Common myeloid progenitor, CD34-positive (primary cell): Measurements from ENCODE around the gene ARL3.

Source experiments
- CTCF ChIA-PET: fragments of 350-600 bp; sonication (Branson Sonifier 250); formaldehyde crosslinking; loops from one replicate; lab custom pipeline; 2021; ENCODE audit warnings: antibody characterized with exemption; lab: Charles Lee
- POLR2A ChIA-PET: fragments of 350-600 bp; sonication (Branson Sonifier 250); formaldehyde crosslinking; loops from one replicate; lab custom pipeline; 2021; ENCODE audit warnings: antibody characterized with exemption; lab: Charles Lee
- DNase-seq, 3 donors: peaks; one replicate each; pipeline versions ENCODE4 v3.0.0 to v3.0.0-alpha.2; 2013
- H3K27ac ChIP-seq, 2 experiments: 1 replicate in 1 of 2; 2 replicates in 1 of 2; pipeline ENCODE4 v1.7.0; 2013; ENCODE audit warnings: inconsistent platforms in 2 of 2, low read length in 2 of 2, mild to moderate bottlenecking in 2 of 2, low read depth in 1 of 2, moderate library complexity in 1 of 2; ENCODE audit not compliant: severe bottlenecking in 2 of 2, insufficient read depth in 1 of 2, poor library complexity in 1 of 2
- H3K27me3 ChIP-seq, 5 experiments: replicated peaks in 2 of 5; 1 replicate in 3 of 5; 2 replicates in 2 of 5; pipeline versions ENCODE4 v1.6.1 to v1.7.0; 2013; ENCODE audit warnings: low read length in 4 of 5, mild to moderate bottlenecking in 2 of 5, moderate library complexity in 2 of 5, inconsistent platforms in 1 of 5; ENCODE audit not compliant: insufficient read depth in 5 of 5, control insufficient read depth in 4 of 5
- H3K36me3 ChIP-seq, 4 experiments: 1 replicate in 2 of 4; 2 replicates in 2 of 4; pipeline versions ENCODE4 v1.6.1 to v1.7.0; 2013; ENCODE audit warnings: low read length in 3 of 4, control low read depth in 1 of 4, mild to moderate bottlenecking in 1 of 4; ENCODE audit not compliant: control insufficient read depth in 4 of 4, insufficient read depth in 4 of 4
- H3K4me1 ChIP-seq, 4 experiments: 1 replicate in 3 of 4; 2 replicates in 1 of 4; pipeline versions ENCODE4 v1.6.1 to v1.7.1; 2013; ENCODE audit warnings: low read length in 3 of 4, mild to moderate bottlenecking in 3 of 4, control low read depth in 1 of 4, inconsistent platforms in 1 of 4, moderate library complexity in 1 of 4; ENCODE audit not compliant: control insufficient read depth in 4 of 4, insufficient read depth in 4 of 4; ENCODE audit errors: control extremely low read depth in 1 of 4
- H3K4me3 ChIP-seq, 7 experiments: 1 replicate in 4 of 7; 2 replicates in 3 of 7; pipeline versions ENCODE4 v1.5.1 to v1.7.0; 2013; ENCODE audit warnings: mild to moderate bottlenecking in 7 of 7, low read length in 6 of 7, moderate library complexity in 6 of 7, inconsistent platforms in 2 of 7, low read depth in 2 of 7, control low read depth in 1 of 7; ENCODE audit not compliant: insufficient read depth in 4 of 7, control insufficient read depth in 1 of 7; ENCODE audit errors: extremely low read depth in 1 of 7
- H3K9me3 ChIP-seq, 5 experiments: 1 replicate in 4 of 5; 2 replicates in 1 of 5; pipeline versions ENCODE4 v1.6.1 to v1.7.1; 2013; ENCODE audit warnings: low read length in 4 of 5, mild to moderate bottlenecking in 2 of 5, inconsistent platforms in 1 of 5, low read depth in 1 of 5, moderate library complexity in 1 of 5; ENCODE audit not compliant: control insufficient read depth in 4 of 5, insufficient read depth in 2 of 5; ENCODE audit errors: control extremely low read depth in 1 of 5
- WGBS: methylation state at CpG from one replicate; pipeline ENCODE4 v1.1.5; 2013; ENCODE audit not compliant: insufficient coverage; 5-methylcytosine and 5-hydroxymethylcytosine counted together

The ARL3 gene

GRCh38 chr10:102675011-102675665 lies 39.1 kb downstream of the ARL3 start:
- 73% methylated on average over 8 of the region's 8 CpGs for WGBS
- ChIA-PET POLR2A (interaction anchor here (0.6 to 1.7 kb wide), 2 partner anchors 29 to 40 kb away, joined by 3 to 5 read pairs; no protein-coding TSS in a partner anchor), CTCF (interaction anchor here (0.7 to 8.8 kb wide), 8 partner anchors 9 to 101 kb away, joined by 3 to 98 read pairs (median 3); partner anchors contain the start of genes ARL3 and SFXN2)
- Histone ChIP-seq H3K36me3 (no peaks in the 10 kb centered on the region), H3K4me1 (peaks cover 28 to 76% (median 55%) of the 10 kb centered on the region in 4 experiments), H3K9me3 (no peaks in the 10 kb centered on the region), H3K27ac (no peak overlapping the region), H3K27me3 (no peaks in the 10 kb centered on the region), H3K4me3 (peak overlapping the region in 1 of 7 experiments; percentile 69)
- DNase-seq: no peak

- H3K9me3 ChIP-seq: no peaks in the 10 kb centered on the region
- 75% methylated on average over 1 of the region's 2 CpGs for WGBS
- peak overlapping the region in 1 of 2 experiments; percentile 2 for H3K27ac ChIP-seq
- DNase-seq: no peak
- H3K36me3 ChIP-seq: no peaks in the 10 kb centered on the region
- no peaks in the 10 kb centered on the region for H3K27me3 ChIP-seq
- peak overlapping the region in 5 of 7 experiments; percentile 23 to 77 (median 40) for H3K4me3 ChIP-seq
- H3K4me1 ChIP-seq: peaks cover 28 to 82% (median 55%) of the 10 kb centered on the region in 4 experiments
- CTCF ChIA-PET: interaction anchor here (0.7 to 8.8 kb wide), 7 partner anchors 10 to 37 kb away, joined by 3 to 98 read pairs (median 4); partner anchors contain the start of genes ARL3 and SFXN2
- POLR2A ChIA-PET: interaction anchor here (0.5 to 1.7 kb wide), 3 partner anchors 14 to 364 kb away, joined by 3 to 5 read pairs (median 3); no protein-coding TSS in a partner anchor
These were observed 39.6 kb downstream of the ARL3 start for GRCh38 chr10:102674566-102674965.

- CTCF ChIA-PET: interaction anchor here (0.9 to 8.8 kb wide), 5 partner anchors 10 to 78 kb away, joined by 3 to 98 read pairs (median 8); partner anchors contain the start of genes ARL3 and SFXN2
- Histone ChIP-seq H3K4me3 (peak overlapping the region; percentile 8 to 77 (median 40)), H3K9me3 (no peaks in the 10 kb centered on the region), H3K36me3 (no peaks in the 10 kb centered on the region), H3K4me1 (peaks cover 28 to 78% (median 51%) of the 10 kb centered on the region in 4 experiments), H3K27ac (peak overlapping the region in 1 of 2 experiments; percentile 27), H3K27me3 (no peaks in the 10 kb centered on the region)
- POLR2A ChIA-PET: interaction anchor here (0.5 to 1.7 kb wide), 4 partner anchors 13 to 365 kb away, joined by 3 to 5 read pairs (median 3); no protein-coding TSS in a partner anchor
- peak; percentile 89 to 97 (median 96) for DNase-seq
- 0% methylated on average over 8 of the region's 19 CpGs for WGBS
These were observed 40.2 kb downstream of the ARL3 start for GRCh38 chr10:102673819-102674511.

- POLR2A ChIA-PET: interaction anchor here (0.6 to 1.7 kb wide), 2 partner anchors 27 to 279 kb away, joined by 3 to 5 read pairs; no protein-coding TSS in a partner anchor
- CTCF ChIA-PET: interaction anchor here (0.9 to 8.8 kb wide), 5 partner anchors 9 to 78 kb away, joined by 3 to 98 read pairs (median 8); partner anchors contain the start of genes ARL3 and SFXN2
These were observed 40.9 kb downstream of the ARL3 start for GRCh38 chr10:102673236-102673818.

GRCh38 chr10:102670871-102671434 lies 43.2 kb downstream of the ARL3 start:
- Histone ChIP-seq H3K4me1 (peaks cover 20 to 60% (median 40%) of the 10 kb centered on the region in 4 experiments), H3K9me3 (no peaks in the 10 kb centered on the region)
- DNase-seq: no peak

More at GRCh38 chr10:102673236-102673818, 40.9 kb downstream of the ARL3 start:
- peak overlapping the region in 1 of 2 experiments; percentile 27 for H3K27ac ChIP-seq
- 83% methylated on average over 9 of the region's 13 CpGs for WGBS
- peak overlapping the region in 5 of 7 experiments; percentile 32 to 77 (median 58) for H3K4me3 ChIP-seq
- no peaks in the 10 kb centered on the region for H3K36me3 ChIP-seq
- no peaks in the 10 kb centered on the region for H3K27me3 ChIP-seq
- H3K4me1 ChIP-seq: peaks cover 28 to 72% (median 46%) of the 10 kb centered on the region in 4 experiments
- DNase-seq: no peak
- no peaks in the 10 kb centered on the region for H3K9me3 ChIP-seq

GRCh38 chr10:102670065-102670670 lies 44.0 kb downstream of the ARL3 start:
- H3K9me3 ChIP-seq: no peaks in the 10 kb centered on the region
- CTCF ChIA-PET: interaction anchor here (1.0 to 2.5 kb wide), 14 partner anchors 9 to 74 kb away, joined by 3 to 13 read pairs (median 4); no protein-coding TSS in a partner anchor
- no peak overlapping the region for H3K27ac ChIP-seq
- peaks cover 13 to 53% (median 32%) of the 10 kb centered on the region in 4 experiments for H3K4me1 ChIP-seq
- H3K36me3 ChIP-seq: no peaks in the 10 kb centered on the region
- no peak for DNase-seq
- H3K27me3 ChIP-seq: no peaks in the 10 kb centered on the region
- 94% methylated on average over 9 of the region's 9 CpGs for WGBS
- no peak overlapping the region for H3K4me3 ChIP-seq
- POLR2A ChIA-PET: interaction anchor here (0.8 to 1.6 kb wide), 3 partner anchors 9 to 24 kb away, joined by 3 to 5 read pairs (median 3); no protein-coding TSS in a partner anchor

More at GRCh38 chr10:102670871-102671434, 43.2 kb downstream of the ARL3 start:
- H3K27me3 ChIP-seq: no peaks in the 10 kb centered on the region
- POLR2A ChIA-PET: no interaction called here
- CTCF ChIA-PET: interaction anchor here (0.7 to 2.3 kb wide), 11 partner anchors 9 to 75 kb away, joined by 3 to 13 read pairs (median 3); no protein-coding TSS in a partner anchor
- WGBS: 95% methylated on average over 4 of the region's 6 CpGs
- H3K36me3 ChIP-seq: no peaks in the 10 kb centered on the region
- H3K4me3 ChIP-seq: no peak overlapping the region
- no peak overlapping the region for H3K27ac ChIP-seq
